ENCODE results near the gene PTPN20. TPM values are rescaled to one million over a fixed set of nuclear protein-coding genes. Genes with fewer than 3 reads are reported as not detected.

PTPN20 gene
- total and polyA plus RNA-seq, 8 donors = 0.37 to 15.2 (median 1.6) TPM; not detected in 2

DNA sequence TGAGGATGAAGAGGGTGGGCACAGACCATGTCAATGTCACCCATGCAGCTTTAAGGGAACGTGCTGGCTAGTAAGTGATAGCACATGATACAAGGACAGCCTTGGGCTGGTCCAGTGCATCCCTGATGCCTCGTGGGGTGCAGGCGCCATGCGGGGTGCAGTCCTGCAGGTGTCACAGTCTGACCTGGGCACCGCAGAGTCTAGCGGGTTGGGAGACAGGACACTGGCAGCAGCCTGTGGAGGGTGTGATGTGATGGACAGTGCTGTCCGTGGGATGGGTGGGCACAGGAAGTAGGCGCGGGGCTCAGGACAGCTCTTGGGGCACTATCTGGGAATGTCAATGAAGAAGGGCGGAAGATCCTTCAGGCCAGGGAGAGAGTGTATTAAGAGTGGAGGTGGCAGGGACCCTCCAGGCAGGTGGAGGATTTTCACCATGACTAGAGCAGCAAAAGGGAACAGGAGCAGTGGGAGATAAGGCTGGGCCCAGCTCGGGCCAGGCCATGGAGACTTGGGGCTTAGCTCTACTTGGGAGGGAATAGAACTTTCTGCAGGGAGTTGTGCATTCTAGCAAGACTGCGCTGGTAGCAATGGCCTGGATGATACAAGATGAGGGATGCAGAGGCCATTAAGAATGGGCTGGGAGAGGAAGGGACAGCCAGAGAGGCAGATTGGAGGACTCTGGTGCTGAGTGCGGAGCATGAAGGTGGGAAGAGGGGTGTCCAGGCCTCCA is 122.5 kb downstream of the PTPN20 start:
- H3K27ac ChIP-seq = no peak overlapping the region
- H3K9me3 ChIP-seq = no peaks in the 10 kb centered on the region
- peaks cover 0 to 11% (median 0%) of the 10 kb centered on the region in 3 donors for H3K27me3 ChIP-seq
- 87 to 93% (median 91%) methylated on average over 13 of the region's 13 CpGs for WGBS, 5 donors
- no peaks in the 10 kb centered on the region for H3K36me3 ChIP-seq
- no peak for DNase-seq
- no peaks in the 10 kb centered on the region for H3K4me1 ChIP-seq
- no peak overlapping the region for H3K4me3 ChIP-seq
- intact Hi-C loops (cut with DNase I; ENCODE audit: low total_unique reads) = no loop called here
- TF ChIP-seq, protein P1, sequence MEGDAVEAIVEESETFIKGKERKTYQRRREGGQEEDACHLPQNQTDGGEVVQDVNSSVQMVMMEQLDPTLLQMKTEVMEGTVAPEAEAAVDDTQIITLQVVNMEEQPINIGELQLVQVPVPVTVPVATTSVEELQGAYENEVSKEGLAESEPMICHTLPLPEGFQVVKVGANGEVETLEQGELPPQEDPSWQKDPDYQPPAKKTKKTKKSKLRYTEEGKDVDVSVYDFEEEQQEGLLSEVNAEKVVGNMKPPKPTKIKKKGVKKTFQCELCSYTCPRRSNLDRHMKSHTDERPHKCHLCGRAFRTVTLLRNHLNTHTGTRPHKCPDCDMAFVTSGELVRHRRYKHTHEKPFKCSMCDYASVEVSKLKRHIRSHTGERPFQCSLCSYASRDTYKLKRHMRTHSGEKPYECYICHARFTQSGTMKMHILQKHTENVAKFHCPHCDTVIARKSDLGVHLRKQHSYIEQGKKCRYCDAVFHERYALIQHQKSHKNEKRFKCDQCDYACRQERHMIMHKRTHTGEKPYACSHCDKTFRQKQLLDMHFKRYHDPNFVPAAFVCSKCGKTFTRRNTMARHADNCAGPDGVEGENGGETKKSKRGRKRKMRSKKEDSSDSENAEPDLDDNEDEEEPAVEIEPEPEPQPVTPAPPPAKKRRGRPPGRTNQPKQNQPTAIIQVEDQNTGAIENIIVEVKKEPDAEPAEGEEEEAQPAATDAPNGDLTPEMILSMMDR (IDR thresholded peaks at IDR 0.05) = no peak
- no peak for TF ChIP-seq POLR2A (IDR thresholded peaks at IDR 0.05)
- TF ChIP-seq POLR2AphosphoS5 (IDR thresholded peaks at IDR 0.05) = no peak
- no peak for TF ChIP-seq EP300 (IDR thresholded peaks at IDR 0.05)

DNA sequence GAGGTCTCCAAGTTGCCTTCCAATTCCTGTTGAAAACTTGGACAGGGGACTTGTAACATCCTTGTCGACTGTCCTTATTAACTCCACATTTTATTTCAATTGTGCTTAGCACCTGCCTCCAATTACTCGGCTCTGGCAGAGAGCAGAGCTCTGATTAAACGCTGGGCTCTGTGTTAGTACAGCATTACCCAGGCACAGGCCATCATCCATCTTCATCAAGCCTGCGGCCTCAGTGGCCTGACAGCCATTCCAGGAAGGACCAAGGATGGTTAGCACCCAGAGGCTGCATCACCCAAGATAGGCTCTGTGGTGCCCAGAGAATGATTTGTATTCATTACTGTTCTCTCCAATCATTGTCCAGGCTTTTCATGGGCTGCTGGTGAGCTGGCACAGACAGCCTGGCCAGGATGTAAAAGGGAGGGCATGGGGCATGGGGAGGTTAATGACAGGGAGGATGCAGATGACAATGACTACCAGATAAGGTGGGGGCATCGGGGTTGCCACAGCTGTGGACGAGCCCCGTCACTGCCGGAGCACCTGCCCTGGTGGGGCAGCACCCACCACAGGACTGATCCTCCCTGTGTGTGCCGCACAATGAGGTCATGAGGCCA is 123.3 kb downstream of the PTPN20 start:
- intact Hi-C loops (cut with DNase I; ENCODE audit: low total_unique reads) = no loop called here
- no peaks in the 10 kb centered on the region for H3K9me3 ChIP-seq
- DNase-seq = peak in 1 of 2 donors; percentile 66
- no peak overlapping the region for H3K4me3 ChIP-seq
- H3K4me1 ChIP-seq = no peaks in the 10 kb centered on the region
- no peaks in the 10 kb centered on the region for H3K36me3 ChIP-seq
- H3K27ac ChIP-seq = no peak overlapping the region
- TF ChIP-seq EP300 (IDR thresholded peaks at IDR 0.05) (no peak), POLR2A (IDR thresholded peaks at IDR 0.05) (no peak), POLR2AphosphoS5 (IDR thresholded peaks at IDR 0.05) (no peak)
- TF ChIP-seq, protein P1 (IDR thresholded peaks at IDR 0.05) = no peak
- H3K27me3 ChIP-seq = peaks cover 0 to 11% (median 0%) of the 10 kb centered on the region in 3 donors
- 62 to 75% (median 70%) methylated on average over 8 to 9 of the region's 9 CpGs for WGBS, 5 donors

DNA sequence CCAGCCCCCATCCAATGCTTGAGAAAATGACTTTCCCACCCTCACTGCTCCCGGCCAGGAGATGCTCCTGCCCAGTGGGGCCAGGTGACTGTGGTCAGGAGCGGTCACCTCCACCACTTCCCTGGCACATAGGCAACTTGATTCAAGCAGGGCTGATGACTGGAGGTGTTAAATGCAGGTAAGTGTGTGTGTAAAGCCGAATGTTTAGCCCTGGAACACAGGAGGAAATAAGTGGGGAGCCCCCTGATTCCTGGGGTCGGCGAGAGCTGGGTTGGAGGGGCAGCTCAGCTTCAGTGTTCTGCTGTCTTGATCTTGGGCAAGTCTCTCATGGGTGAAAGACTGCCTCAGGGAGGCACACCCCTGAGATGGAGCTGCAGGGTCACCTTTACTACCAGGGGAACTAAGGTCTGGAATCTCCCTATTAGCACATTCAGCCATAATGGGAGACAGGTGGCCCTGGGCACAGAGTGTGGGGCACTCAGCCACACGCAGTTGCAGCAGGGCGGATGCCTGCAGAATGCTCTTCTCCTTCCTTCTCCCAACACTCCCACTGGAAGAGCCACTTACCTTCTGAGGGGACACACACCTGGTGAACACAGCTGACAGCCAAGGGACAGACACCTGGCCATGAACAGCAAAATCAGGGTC is 124.1 kb downstream of the PTPN20 start:
- intact Hi-C loops (cut with DNase I; ENCODE audit: low total_unique reads) = no loop called here
- Histone ChIP-seq H3K4me1 (no peaks in the 10 kb centered on the region), H3K27ac (no peak overlapping the region), H3K9me3 (no peaks in the 10 kb centered on the region), H3K27me3 (peaks cover 0 to 11% (median 0%) of the 10 kb centered on the region in 3 donors), H3K36me3 (no peaks in the 10 kb centered on the region), H3K4me3 (no peak overlapping the region)
- 80 to 93% (median 87%) methylated on average over 4 to 7 of the region's 7 CpGs for WGBS, 5 donors
- TF ChIP-seq POLR2A (IDR thresholded peaks at IDR 0.05) (no peak), EP300 (IDR thresholded peaks at IDR 0.05) (no peak), POLR2AphosphoS5 (IDR thresholded peaks at IDR 0.05) (no peak)
- TF ChIP-seq, protein P1 (IDR thresholded peaks at IDR 0.05) = no peak
- DNase-seq = no peak

- Histone ChIP-seq H3K27me3 (peaks cover 0 to 11% (median 0%) of the 10 kb centered on the region in 3 donors), H3K36me3 (no peaks in the 10 kb centered on the region), H3K4me3 (no peak overlapping the region), H3K4me1 (no peaks in the 10 kb centered on the region), H3K9me3 (no peaks in the 10 kb centered on the region), H3K27ac (no peak overlapping the region)
- intact Hi-C loops (cut with DNase I; ENCODE audit: low total_unique reads) = no loop called here
- DNase-seq = no peak
- 83 to 93% (median 86%) methylated on average over 2 to 4 of the region's 4 CpGs for WGBS, 5 donors
- TF ChIP-seq POLR2AphosphoS5 (IDR thresholded peaks at IDR 0.05) = no peak
- TF ChIP-seq, protein P1 (IDR thresholded peaks at IDR 0.05) = no peak
- no peak for TF ChIP-seq POLR2A (IDR thresholded peaks at IDR 0.05)
- no peak for TF ChIP-seq EP300 (IDR thresholded peaks at IDR 0.05)
Measured at GRCh38 chr10:47035819-47036337, 124.7 kb downstream of the PTPN20 start.
